AG04449 (cell line): Measurements from ENCODE around the gene MARCHF6.

ENCODE experiments used
- CTCF ChIA-PET: fragments of 350-600 bp; formaldehyde crosslinking; extraction: SDS; loops from one replicate; lab custom pipeline; 2021; ENCODE audit warnings: antibody characterized with exemption; lab: Yijun Ruan, JAX
- POLR2A ChIA-PET: fragments of 400-600, 350-600 bp; formaldehyde crosslinking; extraction: SDS; loops from one replicate; lab custom pipeline; 2020; ENCODE audit warnings: antibody characterized with exemption, inconsistent platforms; lab: Yijun Ruan, JAX
- DNase-seq: peaks from one replicate; pipeline ENCODE4 v3.0.0-alpha.2; 2010; ENCODE audit warnings: low read depth, low spot score
- H3K4me3 ChIP-seq: 2 replicates; pipeline ENCODE4 v1.5.1; 2011; ENCODE audit warnings: low read depth, mild to moderate bottlenecking, control low read depth, low read length
- TF ChIP-seq, protein P1 (sequence below): IDR thresholded peaks from one replicate; pipeline ENCODE4 v1.5.1; 2011; ENCODE audit warnings: mild to moderate bottlenecking, moderate library complexity, low read length, control low read depth, inconsistent platforms; ENCODE audit not compliant: insufficient read depth; ENCODE audit errors: missing control alignments

MARCHF6 gene

DNA sequence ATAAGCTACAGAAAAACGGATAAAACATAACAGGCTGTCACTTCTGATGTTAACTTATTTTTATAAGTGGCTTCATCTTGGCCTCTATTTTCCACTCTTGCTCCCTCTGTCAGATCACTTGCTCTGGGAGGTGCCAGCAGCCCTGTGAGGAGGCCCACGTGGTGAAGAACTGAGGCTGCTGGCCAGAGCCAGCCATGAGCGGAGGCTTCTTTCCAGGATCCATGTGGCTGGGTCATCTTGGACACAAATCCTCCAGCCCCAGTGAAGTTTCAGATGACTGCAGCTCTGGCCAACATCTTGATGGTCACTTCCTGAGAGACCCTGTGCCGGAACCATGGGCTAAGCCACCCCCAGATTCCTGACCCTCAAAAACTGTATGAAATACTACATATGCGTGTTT lies 38.3 kb upstream of the MARCHF6 start:
- DNase-seq = no peak
- POLR2A ChIA-PET = no interaction called here
- H3K4me3 ChIP-seq = no peak overlapping the region
- TF ChIP-seq, protein P1, sequence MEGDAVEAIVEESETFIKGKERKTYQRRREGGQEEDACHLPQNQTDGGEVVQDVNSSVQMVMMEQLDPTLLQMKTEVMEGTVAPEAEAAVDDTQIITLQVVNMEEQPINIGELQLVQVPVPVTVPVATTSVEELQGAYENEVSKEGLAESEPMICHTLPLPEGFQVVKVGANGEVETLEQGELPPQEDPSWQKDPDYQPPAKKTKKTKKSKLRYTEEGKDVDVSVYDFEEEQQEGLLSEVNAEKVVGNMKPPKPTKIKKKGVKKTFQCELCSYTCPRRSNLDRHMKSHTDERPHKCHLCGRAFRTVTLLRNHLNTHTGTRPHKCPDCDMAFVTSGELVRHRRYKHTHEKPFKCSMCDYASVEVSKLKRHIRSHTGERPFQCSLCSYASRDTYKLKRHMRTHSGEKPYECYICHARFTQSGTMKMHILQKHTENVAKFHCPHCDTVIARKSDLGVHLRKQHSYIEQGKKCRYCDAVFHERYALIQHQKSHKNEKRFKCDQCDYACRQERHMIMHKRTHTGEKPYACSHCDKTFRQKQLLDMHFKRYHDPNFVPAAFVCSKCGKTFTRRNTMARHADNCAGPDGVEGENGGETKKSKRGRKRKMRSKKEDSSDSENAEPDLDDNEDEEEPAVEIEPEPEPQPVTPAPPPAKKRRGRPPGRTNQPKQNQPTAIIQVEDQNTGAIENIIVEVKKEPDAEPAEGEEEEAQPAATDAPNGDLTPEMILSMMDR = no peak
- CTCF ChIA-PET = interaction anchor here (3.2 kb wide), 1 partner anchor 31 kb away, joined by 10 read pairs; no protein-coding TSS in a partner anchor

DNA sequence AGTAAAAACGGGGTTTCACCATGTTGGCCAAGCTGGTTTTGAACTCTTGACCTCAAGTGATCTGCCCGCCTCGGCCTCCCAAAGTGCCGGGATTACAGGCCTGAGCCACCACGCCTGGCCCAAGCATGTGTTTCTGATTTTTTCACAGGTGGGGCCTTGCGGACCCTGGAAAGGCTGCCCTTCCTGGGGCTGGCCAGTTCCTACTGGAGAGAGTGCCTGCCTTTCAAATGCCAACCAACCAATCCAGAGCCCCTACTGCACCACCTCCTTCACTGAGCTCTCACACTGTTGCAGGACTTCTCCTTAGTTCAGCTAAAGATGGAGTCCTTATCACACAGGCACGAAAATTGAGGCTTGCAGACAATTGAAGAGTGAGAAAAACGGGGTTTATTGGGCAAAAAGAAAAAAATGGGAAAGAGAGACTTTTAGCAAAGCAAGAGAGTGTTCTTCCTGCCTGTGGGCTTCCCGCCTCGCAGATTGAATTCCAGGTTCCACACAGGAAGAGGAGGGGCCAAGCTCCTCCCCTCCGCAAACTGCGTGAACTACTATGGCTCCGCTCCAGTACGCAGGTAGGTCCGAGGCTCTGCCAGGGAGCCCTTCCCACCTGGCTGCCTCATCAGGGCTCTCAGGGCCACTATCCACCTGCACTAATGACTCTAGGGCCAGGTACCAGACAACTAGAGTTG lies 37.5 kb upstream of the MARCHF6 start:
- no peak overlapping the region for H3K4me3 ChIP-seq
- no peak for DNase-seq
- CTCF ChIA-PET = interaction anchor here (3.2 kb wide), 1 partner anchor 32 kb away, joined by 10 read pairs; no protein-coding TSS in a partner anchor
- TF ChIP-seq, protein P1 = no peak
- POLR2A ChIA-PET = no interaction called here

DNA sequence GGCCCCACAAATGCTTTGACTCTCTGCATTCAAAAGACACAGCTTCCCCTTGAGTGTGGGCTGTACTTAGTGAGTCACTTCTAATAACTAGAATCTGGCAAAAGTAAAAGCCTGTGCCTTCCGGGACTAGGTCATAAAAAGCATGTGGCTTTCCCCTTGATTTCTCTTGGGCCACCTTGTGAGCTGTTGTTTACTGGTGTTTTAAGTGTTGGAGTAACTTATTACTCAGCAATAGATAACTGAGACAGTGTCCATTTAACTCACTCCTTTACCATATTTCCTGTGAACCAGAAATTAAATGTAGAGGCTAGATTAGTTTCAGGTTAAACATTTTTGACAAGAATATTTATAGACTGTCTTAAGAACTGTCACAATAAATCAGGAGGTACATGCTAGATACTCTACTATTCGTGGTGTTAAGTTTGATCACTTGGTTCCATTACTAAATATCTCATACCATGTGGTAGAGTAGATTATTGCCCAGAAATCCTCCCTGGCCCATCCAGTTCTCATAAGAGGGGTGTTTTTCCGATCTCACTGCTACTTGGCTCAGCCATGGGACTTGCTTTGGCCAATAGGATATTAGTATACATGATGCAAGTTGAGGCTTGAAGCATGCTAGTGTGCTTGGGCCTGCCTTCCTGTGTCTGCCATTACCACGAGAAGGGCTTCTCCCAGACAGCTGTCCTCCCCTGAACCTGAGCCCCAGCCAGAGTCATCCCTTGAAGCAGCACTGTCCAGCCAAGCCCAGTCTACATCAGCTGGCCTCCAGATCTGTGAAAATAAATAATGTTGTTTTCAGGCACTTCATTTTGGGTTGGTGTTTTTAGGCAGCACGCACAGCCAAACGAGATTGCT lies 35.4 kb upstream of the MARCHF6 start:
- H3K4me3 ChIP-seq = no peak overlapping the region
- POLR2A ChIA-PET = no interaction called here
- CTCF ChIA-PET = interaction anchor here (3.1 kb wide), 1 partner anchor 34 kb away, joined by 11 read pairs; no protein-coding TSS in a partner anchor
- DNase-seq = no peak
- TF ChIP-seq, protein P1 = no peak

DNA sequence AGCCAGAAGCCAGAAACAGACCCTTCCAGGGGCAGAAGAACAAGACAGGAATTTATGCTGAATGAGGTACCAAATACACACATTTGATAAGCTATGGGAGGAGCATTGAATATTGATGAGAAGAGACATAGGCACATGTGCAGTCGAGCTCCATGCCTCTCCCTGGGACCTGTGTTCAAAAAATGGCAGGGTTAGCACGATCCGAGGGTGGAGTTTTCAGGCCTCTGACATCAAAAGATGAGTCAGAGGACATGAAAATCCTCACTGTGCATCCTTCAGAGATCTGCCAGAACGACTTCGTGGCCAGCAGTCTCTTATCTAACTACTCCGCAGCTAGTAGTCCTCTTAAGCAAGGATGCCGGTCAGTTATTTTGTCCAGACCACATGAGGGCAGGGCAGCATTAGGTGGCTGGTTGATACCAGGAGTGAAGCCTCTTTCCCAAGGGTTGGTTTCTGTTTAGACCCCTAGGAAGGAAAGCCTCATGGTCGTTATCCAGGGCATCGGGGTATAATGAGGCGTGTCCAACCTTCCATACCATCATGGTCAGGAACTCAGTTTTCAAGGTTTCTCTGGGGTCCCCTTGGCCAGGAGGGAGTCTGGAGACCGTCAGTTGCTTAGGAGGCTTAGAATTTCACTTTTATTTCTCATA lies 34.2 kb upstream of the MARCHF6 start:
- DNase-seq = no peak
- no peak overlapping the region for H3K4me3 ChIP-seq
- ChIA-PET POLR2A (no interaction called here), CTCF (interaction anchor here (3.1 kb wide), 1 partner anchor 35 kb away, joined by 11 read pairs; no protein-coding TSS in a partner anchor)
- TF ChIP-seq, protein P1 = no peak

DNA sequence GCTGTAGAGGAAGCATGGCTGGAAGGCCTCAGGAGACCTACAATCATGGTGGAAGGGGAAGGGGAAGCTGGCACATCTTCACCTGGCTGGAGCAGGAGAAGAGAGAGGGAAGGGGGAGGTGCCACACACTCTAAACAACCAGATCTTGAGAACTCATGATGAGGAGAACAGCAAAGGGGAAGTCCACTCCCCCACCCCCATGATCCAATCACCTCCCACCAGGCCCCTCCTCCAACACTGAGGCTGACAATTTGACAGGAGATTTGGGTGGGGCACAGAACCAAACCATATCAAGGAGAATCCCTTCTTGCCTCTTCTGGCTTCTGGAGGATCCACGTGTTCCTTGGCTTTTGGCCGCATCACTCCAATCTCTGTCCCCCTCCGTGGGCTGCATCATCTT lies 32.7 kb upstream of the MARCHF6 start:
- ChIA-PET POLR2A (no interaction called here), CTCF (interaction anchor here (0.7 kb wide), 1 partner anchor 12 kb away, joined by 3 read pairs; no protein-coding TSS in a partner anchor)
- no peak overlapping the region for H3K4me3 ChIP-seq
- TF ChIP-seq, protein P1 = no peak
- DNase-seq = no peak
